ENCODE measurements around the gene TMCC1.

DNA sequence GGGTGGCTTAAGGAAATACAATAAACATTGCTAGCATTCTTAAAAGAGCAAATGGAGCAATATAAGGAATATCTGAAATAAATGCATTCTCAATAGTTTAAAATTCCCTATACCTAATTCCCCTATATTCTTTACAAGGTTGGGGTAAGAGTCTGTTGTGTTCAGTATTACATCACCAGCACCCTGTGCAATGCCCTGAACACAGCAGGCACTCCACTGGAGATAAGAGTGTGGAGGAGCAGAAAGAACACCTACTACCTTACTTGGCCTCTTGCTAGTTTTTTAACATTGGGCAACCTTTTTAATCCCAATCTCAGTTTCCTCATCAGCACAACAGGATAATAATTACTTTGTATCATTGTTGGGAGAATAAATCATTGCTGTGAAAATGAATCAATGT lies 146.9 kb downstream of the TMCC1 start:
- TF ChIP-seq, protein P1, sequence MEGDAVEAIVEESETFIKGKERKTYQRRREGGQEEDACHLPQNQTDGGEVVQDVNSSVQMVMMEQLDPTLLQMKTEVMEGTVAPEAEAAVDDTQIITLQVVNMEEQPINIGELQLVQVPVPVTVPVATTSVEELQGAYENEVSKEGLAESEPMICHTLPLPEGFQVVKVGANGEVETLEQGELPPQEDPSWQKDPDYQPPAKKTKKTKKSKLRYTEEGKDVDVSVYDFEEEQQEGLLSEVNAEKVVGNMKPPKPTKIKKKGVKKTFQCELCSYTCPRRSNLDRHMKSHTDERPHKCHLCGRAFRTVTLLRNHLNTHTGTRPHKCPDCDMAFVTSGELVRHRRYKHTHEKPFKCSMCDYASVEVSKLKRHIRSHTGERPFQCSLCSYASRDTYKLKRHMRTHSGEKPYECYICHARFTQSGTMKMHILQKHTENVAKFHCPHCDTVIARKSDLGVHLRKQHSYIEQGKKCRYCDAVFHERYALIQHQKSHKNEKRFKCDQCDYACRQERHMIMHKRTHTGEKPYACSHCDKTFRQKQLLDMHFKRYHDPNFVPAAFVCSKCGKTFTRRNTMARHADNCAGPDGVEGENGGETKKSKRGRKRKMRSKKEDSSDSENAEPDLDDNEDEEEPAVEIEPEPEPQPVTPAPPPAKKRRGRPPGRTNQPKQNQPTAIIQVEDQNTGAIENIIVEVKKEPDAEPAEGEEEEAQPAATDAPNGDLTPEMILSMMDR (IDR thresholded peaks at IDR 0.05): no peak
- TF ChIP-seq POLR2A (IDR thresholded peaks at IDR 0.05): no peak

Measured in right lobe of liver (tissue), 4 donors.